ENCODE measurements around the gene NDNF.
A peak's percentile ranks its signal among the peaks of the same experiment; 100 is the strongest.

NDNF gene

GRCh38 chr4:121072224-121073003 lies at the start of gene NDNF:
Gene NDNF (minus strand): TSS chr4:121072535. CDS start chr4:121045837, 26,698 bp downstream.
- peak; percentile 61 for DNase-seq

GRCh38 chr4:121119715-121120114 lies 47.4 kb upstream of the NDNF start:
- no peak for DNase-seq

- no peak for DNase-seq
Measured at GRCh38 chr4:121118344-121118743, 46.0 kb upstream of the NDNF start.

- DNase-seq = no peak
Measured at GRCh38 chr4:121114756-121115155, 42.4 kb upstream of the NDNF start.

- no peak for DNase-seq
Measured at GRCh38 chr4:121112530-121112929, 40.2 kb upstream of the NDNF start.

- no peak for DNase-seq
Measured at GRCh38 chr4:121108557-121108956, 36.2 kb upstream of the NDNF start.

GRCh38 chr4:121107507-121107906 lies 35.2 kb upstream of the NDNF start:
- no peak for DNase-seq

- no peak for DNase-seq
Measured at GRCh38 chr4:121100093-121100775, 27.9 kb upstream of the NDNF start.

- no peak for DNase-seq
Measured at GRCh38 chr4:121098266-121098665, 25.9 kb upstream of the NDNF start.

- DNase-seq = peak; percentile 36
Measured at GRCh38 chr4:121096629-121097028, 24.3 kb upstream of the NDNF start.

- DNase-seq = no peak
Measured at GRCh38 chr4:121096191-121096590, 23.9 kb upstream of the NDNF start.

GRCh38 chr4:121094297-121094966 lies 22.1 kb upstream of the NDNF start:
- no peak for DNase-seq

GRCh38 chr4:121093261-121093660 lies 20.9 kb upstream of the NDNF start:
- no peak for DNase-seq

- no peak for DNase-seq
Measured at GRCh38 chr4:121091941-121092340, 19.6 kb upstream of the NDNF start.

GRCh38 chr4:121088867-121089266 lies 16.5 kb upstream of the NDNF start:
- DNase-seq = no peak

GRCh38 chr4:121079376-121079775 lies 7.0 kb upstream of the NDNF start:
- no peak for DNase-seq

GRCh38 chr4:121077496-121077895 lies 5.2 kb upstream of the NDNF start:
- no peak for DNase-seq

GRCh38 chr4:121076416-121076815 lies 4.1 kb upstream of the NDNF start:
- DNase-seq = no peak

GRCh38 chr4:121073672-121074381 lies 1.5 kb upstream of the NDNF start:
- no peak for DNase-seq

GRCh38 chr4:121073004-121073435 lies 685 bp upstream of the NDNF start:
- DNase-seq = no peak

- no peak for DNase-seq
Measured at GRCh38 chr4:121071640-121072223, 603 bp downstream of the NDNF start.

All from midbrain (tissue), 1 donor.